Hematopoietic multipotent progenitor cell treated with erythropoietin and hydrocortisone succinate and interleukin-3 and kit ligand, for 4 days (in vitro differentiated cells): Measurements from ENCODE around the gene TADA2A.

Source experiments
- DNase-seq: peaks from one replicate; pipeline ENCODE4 v3.0.0-alpha.2; 2015

The TADA2A gene

GRCh38 chr17:37406635-37407461 is at the start of gene TADA2A, which contains the start of gene ACACA:
TADA2A (plus strand) TSS chr17:37406886; CDS start chr17:37411366, 4,480 bp downstream.
ACACA (minus strand) TSS chr17:37406836; CDS start chr17:37406299, 537 bp downstream.
- peak; percentile 95 for DNase-seq

- DNase-seq, result peak; percentile 80
Observed at GRCh38 chr17:37358098-37358829, 48.4 kb upstream of the TADA2A start.

- DNase-seq, result peak; percentile 99
Observed at GRCh38 chr17:37358830-37359681, 47.6 kb upstream of the TADA2A start.

GRCh38 chr17:37359682-37360188 is 47.0 kb upstream of the TADA2A start:
- DNase-seq, result no peak

- no peak for DNase-seq
Observed at GRCh38 chr17:37360632-37361031, 46.1 kb upstream of the TADA2A start.

- DNase-seq, result no peak
Observed at GRCh38 chr17:37361543-37361942, 45.1 kb upstream of the TADA2A start.

GRCh38 chr17:37365589-37365988 is 41.1 kb upstream of the TADA2A start:
- no peak for DNase-seq

- DNase-seq, result peak; percentile 50
Observed at GRCh38 chr17:37368577-37368976, 38.1 kb upstream of the TADA2A start.

- peak; percentile 94 for DNase-seq
Observed at GRCh38 chr17:37373530-37374159, 33.0 kb upstream of the TADA2A start.

- no peak for DNase-seq
Observed at GRCh38 chr17:37375706-37376105, 31.0 kb upstream of the TADA2A start, which contains the start of gene C17orf78. C17orf78 (plus strand) TSS chr17:37375985; CDS start chr17:37376093, 108 bp downstream.

GRCh38 chr17:37382056-37382455 is 24.6 kb upstream of the TADA2A start:
- no peak for DNase-seq

GRCh38 chr17:37384560-37385149 is 22.0 kb upstream of the TADA2A start:
- no peak for DNase-seq

- DNase-seq, result no peak
Observed at GRCh38 chr17:37385474-37385990, 21.2 kb upstream of the TADA2A start.

GRCh38 chr17:37386462-37386861 is 20.2 kb upstream of the TADA2A start:
- DNase-seq, result no peak

GRCh38 chr17:37388266-37388665 is 18.4 kb upstream of the TADA2A start:
- no peak for DNase-seq

- DNase-seq, result no peak
Observed at GRCh38 chr17:37389160-37389559, 17.5 kb upstream of the TADA2A start.

GRCh38 chr17:37391146-37391545 is 15.5 kb upstream of the TADA2A start:
- peak; percentile 41 for DNase-seq

- no peak for DNase-seq
Observed at GRCh38 chr17:37392024-37392590, 14.6 kb upstream of the TADA2A start.

GRCh38 chr17:37393352-37393751 is 13.3 kb upstream of the TADA2A start:
- no peak for DNase-seq

- DNase-seq, result no peak
Observed at GRCh38 chr17:37399265-37399803, 7.4 kb upstream of the TADA2A start.

- DNase-seq, result no peak
Observed at GRCh38 chr17:37400505-37400904, 6.2 kb upstream of the TADA2A start.
